Fibroblast of lung (primary cell): ENCODE measurements around the gene BMPR1B. TPM values are rescaled to one million over a fixed set of nuclear protein-coding genes. Genes with fewer than 3 reads are reported as not detected.
A peak's percentile ranks its signal among the peaks of the same experiment; 100 is the strongest.
"Not testable (repeated sequence)": the region's sequence is repeated elsewhere in the genome, so short reads cannot be mapped to it uniquely, and the experiment has no call there.

Experiments
- DNase-seq, 2 donors: peaks; one replicate each; pipeline versions ENCODE4 v3.0.0 to v3.0.0-alpha.2; 2010; ENCODE audit warnings: low read depth in 2 of 2
- H2AFZ ChIP-seq: 2 replicates; pipeline ENCODE4 v1.5.1; 2012; ENCODE audit warnings: low read length, control low read depth, inconsistent platforms
- H3K27ac ChIP-seq: 2 replicates; pipeline ENCODE4 v1.5.1; 2011; ENCODE audit warnings: low read length, control low read depth; ENCODE audit not compliant: insufficient read depth
- H3K27me3 ChIP-seq: 2 replicates; pipeline ENCODE4 v1.5.1; 2011; ENCODE audit warnings: mild to moderate bottlenecking, low read length; ENCODE audit not compliant: control insufficient read depth, insufficient read depth
- H3K36me3 ChIP-seq: 2 replicates; pipeline ENCODE4 v1.5.1; 2011; ENCODE audit warnings: low read length; ENCODE audit not compliant: control insufficient read depth, insufficient read depth
- H3K4me1 ChIP-seq: 2 replicates; pipeline ENCODE4 v1.5.1; 2011; ENCODE audit warnings: low read length; ENCODE audit not compliant: control insufficient read depth, insufficient read depth; ENCODE audit errors: extremely low read depth
- H3K4me2 ChIP-seq: 2 replicates; pipeline ENCODE4 v1.5.1; 2011; ENCODE audit warnings: low read length, control low read depth; ENCODE audit not compliant: insufficient read depth; ENCODE audit errors: extremely low read depth
- H3K4me3 ChIP-seq, 4 experiments: fragments of 200-600 bp in 1 of 4; sonication (generic) in 1 of 4; replicated peaks in 1 of 4; 2 replicates each; pipeline ENCODE4 v1.5.1; 2011 to 2016; ENCODE audit warnings: low read length in 4 of 4, low read depth in 3 of 4, mild to moderate bottlenecking in 3 of 4, control low read depth in 2 of 4, inconsistent platforms in 1 of 4, mixed read lengths in 1 of 4; ENCODE audit not compliant: insufficient read depth in 1 of 4; ENCODE audit errors: control extremely low read depth in 1 of 4
- H3K79me2 ChIP-seq: 2 replicates; pipeline ENCODE4 v1.5.1; 2012; ENCODE audit warnings: mild to moderate bottlenecking, low read length, inconsistent platforms; ENCODE audit not compliant: control insufficient read depth, insufficient read depth
- H3K9ac ChIP-seq: 2 replicates; pipeline ENCODE4 v1.5.1; 2011; ENCODE audit warnings: mild to moderate bottlenecking, low read length, control low read depth; ENCODE audit not compliant: insufficient read depth
- H3K9me3 ChIP-seq: 2 replicates; pipeline ENCODE4 v1.5.1; 2012; ENCODE audit warnings: low read depth, low read length; ENCODE audit not compliant: control insufficient read depth, insufficient read depth
- H4K20me1 ChIP-seq: 2 replicates; pipeline ENCODE4 v1.5.1; 2011; ENCODE audit warnings: low read length; ENCODE audit not compliant: control insufficient read depth, insufficient read depth; ENCODE audit errors: extremely low read depth
- CTCF ChIP-seq, 2 donors: IDR thresholded peaks in 1 of 2; conservative IDR thresholded peaks in 1 of 2; 1 replicate in 1 of 2; 2 replicates in 1 of 2; pipeline ENCODE4 v1.5.1; 2011 to 2012; ENCODE audit warnings: low read length in 2 of 2, control low read depth in 1 of 2, inconsistent platforms in 1 of 2, low read depth in 1 of 2, mild to moderate bottlenecking in 1 of 2
- EZH2 ChIP-seq: IDR thresholded peaks from 2 replicates; pipeline ENCODE4 v1.5.1; 2012; ENCODE audit warnings: low read length, control low read depth, mild to moderate bottlenecking; ENCODE audit errors: missing control alignments
- polyA plus RNA-seq, 2 donors: library from polyadenylated mRNA; depleted of rRNA in 1 of 2; stranded (reverse) in 1 of 2; unstranded in 1 of 2; fragments of >200 nt; gene quantifications; 2 replicates each; pipeline ENCODE4 v1.2.1, GENCODE V29; 2011 to 2012; ENCODE audit warnings: missing spikeins in 1 of 2
- total RNA-seq: library from RNA; depleted of rRNA; stranded (reverse); fragments of >200 nt; gene quantifications from 2 replicates; pipeline ENCODE4 v1.2.1, GENCODE V29; 2014

BMPR1B gene
- total and polyA plus RNA-seq, 2 donors (not counting 1 experiment from before 2014, with no cell fraction given): 0.17 to 0.45 TPM

- Histone ChIP-seq H3K4me3 (no peak overlapping the region), H3K4me2 (no peak overlapping the region), H3K9ac (no peak overlapping the region), H3K36me3 (no peaks in the 10 kb centered on the region), H2AFZ (no peak overlapping the region), H3K9me3 (no peaks in the 10 kb centered on the region), H3K79me2 (no peaks in the 10 kb centered on the region), H3K4me1 (peaks cover 7% of the 10 kb centered on the region), H3K27me3 (no peaks in the 10 kb centered on the region), H4K20me1 (no peaks in the 10 kb centered on the region), H3K27ac (no peak overlapping the region)
- DNase-seq: no peak
- no peak for TF ChIP-seq CTCF (conservative IDR thresholded peaks at IDR 0.05 in 1 of 2, IDR thresholded peaks at IDR 0.05 in 1 of 2; ENCODE audit: low read depth in 1 of 2, low read length in 2 of 2)
- no peak for TF ChIP-seq EZH2
These were observed 73.9 kb downstream of the BMPR1B start for GRCh38 chr4:94831607-94832006.

GRCh38 chr4:94832329-94832728, 74.6 kb downstream of the BMPR1B start:
- not testable (repeated sequence) for H3K4me3 ChIP-seq, H3K79me2 ChIP-seq, H4K20me1 ChIP-seq, H3K9ac ChIP-seq, DNase-seq, H3K27me3 ChIP-seq, H3K9me3 ChIP-seq, H3K4me2 ChIP-seq, H3K36me3 ChIP-seq, H3K4me1 ChIP-seq, H2AFZ ChIP-seq, H3K27ac ChIP-seq

GRCh38 chr4:94833394-94833793, 75.6 kb downstream of the BMPR1B start:
- no peak overlapping the region for H3K27ac ChIP-seq
- H3K79me2 ChIP-seq: no peaks in the 10 kb centered on the region
- no peaks in the 10 kb centered on the region for H3K36me3 ChIP-seq
- no peak overlapping the region for H2AFZ ChIP-seq
- H3K4me1 ChIP-seq: peaks cover under 1% of the 10 kb centered on the region
- no peak overlapping the region for H3K4me2 ChIP-seq
- no peaks in the 10 kb centered on the region for H3K27me3 ChIP-seq
- H3K4me3 ChIP-seq: no peak overlapping the region
- peak in 1 of 2 donors; percentile 4 for DNase-seq
- TF ChIP-seq CTCF (conservative IDR thresholded peaks at IDR 0.05 in 1 of 2, IDR thresholded peaks at IDR 0.05 in 1 of 2; ENCODE audit: low read depth in 1 of 2, low read length in 2 of 2) (no peak), EZH2 (no peak)
- H4K20me1 ChIP-seq: no peaks in the 10 kb centered on the region
- no peak overlapping the region for H3K9ac ChIP-seq
- H3K9me3 ChIP-seq: no peaks in the 10 kb centered on the region
